ENCODE measurements around the gene PLEKHO1. TPM values are rescaled to one million over a fixed set of nuclear protein-coding genes. Genes with fewer than 3 reads are reported as not detected.
"Not testable (repeated sequence)": the region's sequence is repeated elsewhere in the genome, so short reads cannot be mapped to it uniquely, and the experiment has no call there.

Gene PLEKHO1
- total RNA-seq, 1 donor from 2014 or later, result 29.0 TPM

DNA sequence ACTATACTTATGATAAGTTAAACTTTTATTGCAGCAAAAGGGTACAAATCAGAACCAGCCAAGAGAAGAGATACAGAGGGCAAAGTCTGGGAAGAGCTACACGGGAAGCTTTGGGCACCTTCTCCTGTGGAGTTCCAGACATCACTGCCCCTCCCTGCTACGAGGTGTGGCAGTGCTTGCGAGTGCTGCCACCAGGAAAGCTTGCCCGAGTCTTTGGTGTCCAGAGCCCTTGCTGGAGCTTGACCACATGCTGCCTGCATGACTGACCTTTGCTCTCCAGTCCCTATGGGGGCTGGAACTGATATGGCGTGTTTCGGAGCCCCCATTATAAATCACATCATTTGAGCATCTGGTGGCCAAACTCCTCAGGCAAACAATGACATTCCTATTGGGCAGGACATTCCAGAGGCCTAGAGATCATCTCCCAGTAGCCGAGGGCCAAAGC is 23.4 kb downstream of the PLEKHO1 start:
- DNase-seq, result no peak

- DNase-seq, result no peak
Measured at GRCh38 chr1:150176593-150176992, 26.9 kb downstream of the PLEKHO1 start.

GRCh38 chr1:150178548-150178947 is 28.8 kb downstream of the PLEKHO1 start:
- DNase-seq, result no peak

DNA sequence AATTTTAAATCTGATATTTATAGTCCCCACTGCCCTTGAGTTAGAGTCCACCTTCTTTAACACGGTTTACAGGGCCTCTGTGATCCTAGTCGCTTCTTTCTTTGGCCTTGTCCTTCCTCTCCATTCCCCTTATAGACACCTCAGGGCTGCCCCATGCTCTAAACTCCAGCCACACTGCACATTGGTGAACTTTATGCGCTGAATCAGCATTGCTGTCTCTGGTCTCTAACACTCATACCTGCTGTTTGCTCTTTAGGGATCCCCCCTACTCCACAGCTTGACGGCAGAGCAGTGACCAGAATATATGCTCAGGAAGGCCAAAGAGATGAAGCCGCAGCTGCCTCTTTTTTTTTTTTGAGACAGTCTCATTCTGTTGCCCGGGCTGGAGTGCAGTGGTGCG is 30.2 kb downstream of the PLEKHO1 start:
- no peak for DNase-seq

DNA sequence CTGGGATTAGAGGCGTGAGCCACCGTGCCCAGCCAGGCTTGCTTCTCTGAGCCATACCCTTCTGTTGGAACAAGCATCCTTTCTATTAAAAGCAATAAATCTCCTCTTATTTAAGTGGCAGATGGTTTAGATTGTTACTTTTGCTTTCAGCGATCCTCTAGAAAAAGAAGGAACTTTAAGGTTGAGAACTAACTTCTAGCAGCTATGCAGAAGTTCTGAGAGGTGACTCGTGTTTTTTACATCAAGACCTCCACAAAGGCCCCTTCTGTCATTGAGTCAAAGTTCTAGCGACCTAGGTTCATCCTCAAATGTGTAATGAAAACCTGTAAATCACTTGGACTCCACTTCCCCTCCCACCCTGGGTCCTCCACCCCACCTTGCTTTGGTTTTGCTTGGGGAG is 30.8 kb downstream of the PLEKHO1 start:
- DNase-seq, result no peak

DNA sequence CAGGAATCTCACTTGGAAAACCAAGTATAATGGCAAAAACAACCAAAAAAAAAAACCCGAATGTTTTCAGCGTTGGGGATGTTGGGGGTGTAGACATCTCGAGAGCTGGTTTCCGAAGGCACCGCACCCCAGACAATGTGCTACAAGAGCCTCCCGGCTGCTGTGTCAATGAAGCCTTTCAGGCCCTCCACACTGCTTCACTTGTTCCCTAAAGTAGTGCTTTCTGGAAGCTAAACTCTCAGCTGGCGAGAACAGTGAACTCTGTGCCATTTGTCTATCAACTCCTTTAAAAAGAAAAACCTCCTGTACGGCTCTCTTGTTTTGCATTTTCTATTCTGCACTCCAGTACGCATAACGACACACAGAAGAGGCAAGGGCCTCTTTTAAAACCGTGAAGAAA is 32.5 kb downstream of the PLEKHO1 start:
- DNase-seq, result peak; percentile 62

GRCh38 chr1:150183061-150183460 is 33.3 kb downstream of the PLEKHO1 start:
- DNase-seq, result no peak

- no peak for DNase-seq
Measured at GRCh38 chr1:150185481-150185880, 35.8 kb downstream of the PLEKHO1 start.

DNA sequence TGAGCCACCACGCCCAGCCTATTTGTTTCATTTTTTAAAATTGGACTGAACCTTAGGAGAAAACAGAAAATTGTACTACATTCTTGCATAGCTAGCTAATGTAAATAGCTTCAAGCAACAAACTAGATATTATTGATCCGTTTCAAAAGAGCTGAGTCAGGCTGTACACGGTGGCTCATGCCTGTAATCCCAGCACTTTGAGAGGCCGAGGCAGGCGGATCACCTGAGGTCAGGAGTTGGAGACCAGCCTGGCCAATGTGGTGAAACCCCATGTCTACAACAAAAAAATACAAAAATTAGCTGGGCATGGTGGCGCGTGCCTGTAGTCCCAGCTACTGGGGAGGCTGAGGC is 36.7 kb downstream of the PLEKHO1 start:
- not testable (repeated sequence) for DNase-seq

DNA sequence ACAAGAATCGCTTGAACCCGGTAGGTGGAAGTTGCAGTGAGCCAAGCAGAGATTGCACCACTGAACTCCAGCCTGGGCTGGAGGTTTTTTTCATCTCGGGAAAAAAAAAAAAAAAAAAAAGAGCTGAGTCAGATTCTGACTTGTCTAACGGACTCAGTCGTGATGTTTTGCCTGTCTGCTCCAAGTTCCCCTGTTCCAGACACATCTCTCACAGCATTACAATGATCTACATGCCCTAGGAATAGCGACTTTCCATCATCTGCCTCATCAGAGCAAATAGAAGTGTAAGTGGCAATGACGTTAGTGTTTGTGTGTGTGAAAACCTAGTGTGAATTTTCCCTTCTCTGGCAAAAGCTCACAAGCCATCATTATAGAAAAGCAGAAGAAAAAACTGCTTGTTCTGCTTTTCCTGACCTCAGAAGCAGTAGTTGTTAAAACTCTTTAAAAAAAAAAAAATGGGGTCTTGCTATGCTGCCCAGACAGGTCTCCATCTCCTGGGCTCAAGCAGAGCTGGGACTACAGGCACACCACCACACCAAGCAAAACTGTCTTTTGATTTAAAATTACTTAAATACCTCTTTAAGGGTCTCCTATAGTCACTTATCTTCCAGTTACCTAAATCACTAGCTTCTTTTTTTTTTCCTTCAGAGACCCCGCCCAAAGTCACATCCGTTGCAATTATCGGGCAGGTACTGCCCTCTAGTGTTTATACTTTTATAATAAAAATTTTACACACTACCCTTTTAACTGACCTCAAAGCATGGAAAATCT is 37.3 kb downstream of the PLEKHO1 start:
- peak; percentile 55 for DNase-seq

DNA sequence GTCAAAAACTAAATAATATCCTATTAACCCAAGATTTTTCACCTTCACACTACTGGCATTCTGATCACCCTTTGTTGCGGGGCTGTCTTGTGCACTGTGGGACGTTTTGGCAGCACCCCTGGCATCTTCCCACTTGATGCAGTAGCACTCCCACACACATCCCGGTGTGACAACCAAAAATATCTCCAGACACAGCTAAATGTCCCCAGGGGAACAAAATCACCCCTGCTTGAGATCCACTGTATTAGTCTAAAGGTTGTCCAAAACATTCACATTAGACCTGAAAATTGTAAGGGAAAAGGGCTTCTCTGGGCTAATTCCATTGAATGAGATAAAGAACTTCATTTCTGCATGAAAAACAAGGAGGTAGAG is 37.8 kb downstream of the PLEKHO1 start:
- no peak for DNase-seq

GRCh38 chr1:150192012-150192411 is 42.3 kb downstream of the PLEKHO1 start:
- no peak for DNase-seq

DNA sequence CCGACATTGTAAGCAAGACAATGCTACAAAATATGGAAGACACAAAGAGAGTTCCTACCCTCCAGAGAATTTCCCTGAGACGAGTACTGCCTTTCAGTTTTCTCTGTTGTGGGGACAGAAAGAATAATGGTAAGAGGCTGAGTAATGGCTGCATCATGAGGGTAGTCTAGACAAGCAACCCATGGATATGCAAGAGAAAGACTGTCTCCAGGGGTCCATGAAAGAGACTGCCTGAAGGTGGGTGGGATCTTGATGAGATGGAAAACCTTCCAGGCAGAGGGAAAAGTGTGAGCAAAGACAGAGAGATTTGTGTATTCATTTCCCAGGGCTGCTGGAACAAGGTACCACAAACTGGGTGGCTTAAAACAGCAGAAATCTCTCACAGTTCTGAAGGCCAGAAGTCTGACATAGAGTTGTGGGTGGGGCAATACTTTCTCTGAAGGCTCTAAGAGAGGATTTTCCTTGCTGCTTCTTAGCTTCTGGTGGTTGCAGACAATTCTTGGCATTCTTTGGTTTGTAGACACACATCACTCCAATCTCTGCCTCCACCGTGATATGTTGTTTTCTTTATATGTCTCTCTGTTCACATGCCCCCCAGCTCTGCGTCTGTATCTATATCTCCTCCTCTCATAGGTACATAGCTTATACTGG is 44.8 kb downstream of the PLEKHO1 start:
- no peak for DNase-seq

DNA sequence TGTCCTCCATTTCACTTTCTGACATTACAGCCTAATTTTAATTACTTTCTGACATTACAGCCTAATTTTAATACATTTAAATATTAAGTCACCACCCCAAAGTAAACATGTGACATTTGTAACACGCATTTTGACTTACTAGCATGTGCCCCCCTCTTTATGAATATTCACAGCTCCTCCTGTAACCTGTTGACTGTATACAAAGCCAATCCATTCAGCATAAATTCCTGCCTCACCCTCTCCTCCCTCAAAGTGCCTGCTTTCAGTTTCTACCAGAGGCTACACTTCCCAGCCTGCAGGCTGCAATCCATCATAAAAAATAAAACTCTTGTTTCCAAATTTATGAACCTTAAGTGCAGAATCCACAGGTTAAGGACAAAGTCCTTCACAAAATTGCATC is 46.7 kb downstream of the PLEKHO1 start:
- no peak for DNase-seq

- DNase-seq, result no peak
Measured at GRCh38 chr1:150207281-150207971, 57.7 kb downstream of the PLEKHO1 start.

GRCh38 chr1:150208460-150208859 is 58.7 kb downstream of the PLEKHO1 start:
- not testable (repeated sequence) for DNase-seq

Other genes with a start within 250 kb of the PLEKHO1 start
- gene SV2A, start 232.1 kb upstream of the PLEKHO1 start, total RNA-seq, result 3.7 TPM
- 9.9 TPM for gene SF3B4, start 222.1 kb upstream of the PLEKHO1 start, total RNA-seq
- 21.0 TPM for gene MTMR11, start 213.0 kb upstream of the PLEKHO1 start, total RNA-seq
- gene OTUD7B, start 139.2 kb upstream of the PLEKHO1 start, total RNA-seq, result 26.8 TPM
- 51.6 TPM for gene VPS45, start 82.1 kb upstream of the PLEKHO1 start, total RNA-seq
- gene ANP32E, start 86.2 kb downstream of the PLEKHO1 start, total RNA-seq, result 32.8 TPM
- gene CA14, start 107.9 kb downstream of the PLEKHO1 start, total RNA-seq, result 9.1 TPM
- gene APH1A, start 119.1 kb downstream of the PLEKHO1 start, total RNA-seq, result 72.1 TPM
- 43.8 TPM for gene C1orf54, start 122.9 kb downstream of the PLEKHO1 start, total RNA-seq
- 0.92 TPM for gene CIART, start 132.6 kb downstream of the PLEKHO1 start, total RNA-seq
- 19.7 TPM for gene MRPS21, start 143.9 kb downstream of the PLEKHO1 start, total RNA-seq
- 51.5 TPM for gene PRPF3, start 171.6 kb downstream of the PLEKHO1 start, total RNA-seq
- 15.0 TPM for gene RPRD2, start 214.2 kb downstream of the PLEKHO1 start, total RNA-seq

All from tongue (tissue), 2 donors.